IMR-90 (cell line): ENCODE measurements around the gene CIITA. TPM values are rescaled to one million over a fixed set of nuclear protein-coding genes. Genes with fewer than 3 reads are reported as not detected.

Source experiments
- ATAC-seq: fragments of 200-7000 bp; cut with Tn5 transposase; 2 replicates; pipeline ENCODE4 v1.9.1; 2020; ENCODE audit warnings: low read depth, mild to moderate bottlenecking, moderate library complexity
- BruUV-seq: library from RNA; stranded (reverse); fragments of 400-500 nt; replicated peaks from 2 replicates; lab custom pipeline; 2021; lab: Mats Ljungman, UMichigan
- CTCF ChIA-PET: fragments of 300-600 bp; formaldehyde crosslinking; extraction: SDS; loops from one replicate; lab custom pipeline; 2021; ENCODE audit warnings: antibody characterized with exemption; lab: Yijun Ruan, JAX
- POLR2A ChIA-PET: fragments of 300-600 bp; sonication (Branson Sonifier 250); formaldehyde crosslinking; loops from one replicate; lab custom pipeline; 2022; ENCODE audit warnings: antibody characterized with exemption; ENCODE audit not compliant: unreplicated experiment; lab: Charles Lee
- DNase-seq: peaks from one replicate; pipeline ENCODE4 v3.0.0; 2013
- H2AFZ ChIP-seq: replicated peaks from 2 replicates; pipeline ENCODE3; 2013; ENCODE audit warnings: low read length, mild to moderate bottlenecking; ENCODE audit not compliant: poor library complexity
- H2AK5ac ChIP-seq: 2 replicates; pipeline ENCODE4 v1.6.1; 2013; ENCODE audit warnings: low read depth, low read length, inconsistent platforms
- H2AK9ac ChIP-seq: replicated peaks from 2 replicates; pipeline ENCODE3; 2013; ENCODE audit warnings: mild to moderate bottlenecking, low read depth, low read length, moderate library complexity; ENCODE audit not compliant: poor library complexity
- H2BK120ac ChIP-seq: 2 replicates; pipeline ENCODE4 v1.6.1; 2013; ENCODE audit warnings: low read depth, low read length, inconsistent platforms
- H2BK15ac ChIP-seq: 3 replicates; pipeline ENCODE4 v1.6.1; 2013; ENCODE audit warnings: low read depth, low read length, inconsistent platforms
- H2BK20ac ChIP-seq: 2 replicates; pipeline ENCODE4 v1.6.1; 2013; ENCODE audit warnings: low read depth, mild to moderate bottlenecking, inconsistent platforms, low read length, moderate library complexity
- H2BK5ac ChIP-seq: 2 replicates; pipeline ENCODE4 v1.6.1; 2013; ENCODE audit warnings: mild to moderate bottlenecking, low read depth, low read length, inconsistent platforms; ENCODE audit not compliant: poor library complexity, severe bottlenecking
- H3K14ac ChIP-seq: replicated peaks from 2 replicates; pipeline ENCODE4 v1.6.1; 2013; ENCODE audit warnings: low read depth, low read length, inconsistent platforms
- H3K18ac ChIP-seq: 2 replicates; pipeline ENCODE4 v1.6.1; 2013; ENCODE audit warnings: low read depth, low read length, control low read depth
- H3K23ac ChIP-seq: 2 replicates; pipeline ENCODE4 v1.6.1; 2013; ENCODE audit warnings: low read depth, low read length, inconsistent platforms
- H3K27ac ChIP-seq: 2 replicates; pipeline ENCODE4 v1.5.1; 2013; ENCODE audit warnings: mild to moderate bottlenecking, control low read depth, low read length; ENCODE audit not compliant: insufficient read depth
- H3K27me3 ChIP-seq: 2 replicates; pipeline ENCODE4 v1.6.1; 2013; ENCODE audit warnings: low read length; ENCODE audit not compliant: control insufficient read depth, insufficient read depth
- H3K36me3 ChIP-seq: 2 replicates; pipeline ENCODE4 v1.6.1; 2013; ENCODE audit warnings: low read length, mixed read lengths; ENCODE audit not compliant: control insufficient read depth, insufficient read depth
- H3K4ac ChIP-seq: 2 replicates; pipeline ENCODE4 v1.6.1; 2013; ENCODE audit warnings: low read depth, low read length, inconsistent platforms
- H3K4me1 ChIP-seq: 2 replicates; pipeline ENCODE4 v1.6.1; 2013; ENCODE audit warnings: low read length, mixed read lengths; ENCODE audit not compliant: control insufficient read depth, insufficient read depth
- H3K4me2 ChIP-seq: 2 replicates; pipeline ENCODE4 v1.6.1; 2013; ENCODE audit warnings: low read depth, mild to moderate bottlenecking, control low read depth, low read length, moderate library complexity
- H3K4me3 ChIP-seq: 2 replicates; pipeline ENCODE4 v1.5.1; 2013; ENCODE audit warnings: low read depth, mild to moderate bottlenecking, control low read depth, low read length, moderate library complexity; ENCODE audit not compliant: insufficient read depth
- H3K56ac ChIP-seq: 2 replicates; pipeline ENCODE4 v1.6.1; 2013; ENCODE audit warnings: low read length, inconsistent platforms; ENCODE audit not compliant: insufficient read depth; ENCODE audit errors: extremely low read depth
- H3K79me1 ChIP-seq, 2 experiments: 2 replicates each; pipeline ENCODE4 v1.6.1; 2013; ENCODE audit warnings: low read length in 2 of 2, inconsistent platforms in 1 of 2, low read depth in 1 of 2
- H3K9ac ChIP-seq: 2 replicates; pipeline ENCODE4 v1.6.1; 2013; ENCODE audit warnings: low read depth, low read length, control low read depth
- H3K9me1 ChIP-seq: 2 replicates; pipeline ENCODE4 v1.6.1; 2013; ENCODE audit warnings: low read length, inconsistent platforms; ENCODE audit not compliant: insufficient read depth
- H3K9me3 ChIP-seq: 2 replicates; pipeline ENCODE4 v1.6.1; 2013; ENCODE audit warnings: low read length; ENCODE audit not compliant: control insufficient read depth, insufficient read depth
- H4K20me1 ChIP-seq: 2 replicates; pipeline ENCODE4 v1.6.1; 2013; ENCODE audit warnings: low read length, inconsistent platforms; ENCODE audit not compliant: insufficient read depth
- H4K5ac ChIP-seq: 2 replicates; pipeline ENCODE4 v1.6.1; 2013; ENCODE audit warnings: mild to moderate bottlenecking, low read depth, low read length, control low read depth
- H4K8ac ChIP-seq, 2 experiments: 2 replicates each; pipeline ENCODE4 v1.6.1; 2013; ENCODE audit warnings: low read depth in 2 of 2, low read length in 2 of 2, control low read depth in 1 of 2, inconsistent platforms in 1 of 2
- H4K91ac ChIP-seq: 2 replicates; pipeline ENCODE4 v1.6.1; 2013; ENCODE audit warnings: low read depth, low read length, inconsistent platforms; ENCODE audit not compliant: insufficient read depth
- CEBPB ChIP-seq: IDR thresholded peaks from 2 replicates; pipeline ENCODE4 v1.6.1; 2012; ENCODE audit warnings: low read depth, low read length, improper control_type of control experiment
- CHD1 ChIP-seq: IDR thresholded peaks from 2 replicates; pipeline ENCODE4 v1.6.1; 2012; ENCODE audit warnings: low read depth, low read length, improper control_type of control experiment
- ELK1 ChIP-seq: fragments of 150-350 bp; IDR thresholded peaks from 2 replicates; pipeline ENCODE4 v1.6.1; 2016; ENCODE audit warnings: low read depth, mild to moderate bottlenecking, low read length, moderate library complexity, borderline replicate concordance
- FOS ChIP-seq: fragments of 150-350 bp; IDR thresholded peaks from 2 replicates; pipeline ENCODE4 v1.6.1; 2016; ENCODE audit warnings: low read depth, low read length
- MXI1 ChIP-seq: IDR thresholded peaks from 2 replicates; pipeline ENCODE4 v1.6.1; 2012; ENCODE audit warnings: low read depth, mild to moderate bottlenecking, low read length, moderate library complexity, borderline replicate concordance
- POLR2A ChIP-seq: IDR thresholded peaks from 2 replicates; pipeline ENCODE4 v1.6.1; 2012; ENCODE audit warnings: mild to moderate bottlenecking, low read depth, low read length
- RAD21 ChIP-seq: IDR thresholded peaks from 2 replicates; pipeline ENCODE4 v1.6.1; 2012; ENCODE audit warnings: low read length, improper control_type of control experiment
- RCOR1 ChIP-seq: IDR thresholded peaks from 2 replicates; pipeline ENCODE4 v1.6.1; 2012; ENCODE audit warnings: mild to moderate bottlenecking, low read length, improper control_type of control experiment; ENCODE audit not compliant: insufficient replicate concordance
- RFX5 ChIP-seq: IDR thresholded peaks from 2 replicates; pipeline ENCODE4 v1.8.0; 2012; ENCODE audit warnings: low read depth, mild to moderate bottlenecking, low read length, moderate library complexity
- SMC3 ChIP-seq: fragments of 150-350 bp; IDR thresholded peaks from 2 replicates; pipeline ENCODE4 v1.6.1; 2016; ENCODE audit warnings: low read depth, mild to moderate bottlenecking, antibody characterized with exemption, low read length, moderate library complexity
- WGBS, 2 experiments: methylation state at CpG; one replicate each; pipeline versions ENCODE4 v1.1.5 to v1.1.7; 2013; ENCODE audit warnings: missing lambda C conversion rate in 2 of 2; ENCODE audit not compliant: insufficient read length in 1 of 2; ENCODE audit errors: extremely low coverage in 2 of 2; 5-methylcytosine and 5-hydroxymethylcytosine counted together
- dilution Hi-C: fragments of 300-500 bp; cut with HindIII; formaldehyde crosslinking; loops from one replicate; pipeline ENCODE4 v1.14.3; 2018; ENCODE audit warnings: low sequenced_read_pairs; ENCODE audit not compliant: unreplicated experiment
- in situ Hi-C: fragments of 300-500 bp; cut with MboI; formaldehyde crosslinking; loops from 3 replicates; pipeline ENCODE4 v1.14.3; 2019; ENCODE audit warnings: low sequenced_read_pairs, inconsistent platforms, mixed read lengths
- intact Hi-C: fragments of 100-400 bp; cut with micrococcal nuclease; formaldehyde crosslinking; loops from 2 replicates; pipeline ENCODE4 v1.10.0; 2022
- polyA plus RNA-seq, 3 experiments: library from polyadenylated mRNA; depleted of rRNA; stranded (reverse); fragments of >200 nt; gene quantifications; 2 replicates each; pipeline ENCODE4 v1.2.3, GENCODE V29; 2012; ENCODE audit warnings: low replicate concordance in 1 of 3
- total RNA-seq: library from RNA; depleted of rRNA; stranded (reverse); fragments of >200 nt; gene quantifications from 2 replicates; pipeline ENCODE4 v1.2.3, GENCODE V29; 2012

The CIITA gene
- total and polyA plus RNA-seq, 2 of the 4 experiments (the other 2 are of a cell fraction), result 0.10 TPM; not detected in 1

- ATAC-seq (no peak), DNase-seq (no peak)
- POLR2A ChIA-PET, result no interaction called here
- H2BK120ac ChIP-seq, result no peak overlapping the region
- no peak overlapping the region for H3K4ac ChIP-seq
- no peak overlapping the region for H2AK5ac ChIP-seq
- dilution Hi-C loops, result no loop called here
- H3K4me3 ChIP-seq, result no peak overlapping the region
- no peaks in the 10 kb centered on the region for H3K79me1 ChIP-seq
- no peak overlapping the region for H3K27ac ChIP-seq
- no peak overlapping the region for H4K91ac ChIP-seq
- H3K9me3 ChIP-seq, result peaks cover 6% of the 10 kb centered on the region
- no peak overlapping the region for H3K56ac ChIP-seq
- H4K20me1 ChIP-seq, result no peaks in the 10 kb centered on the region
- H2BK5ac ChIP-seq, result no peak overlapping the region
- WGBS, 2 experiments, result 43% methylated on average over 30 of the region's 46 CpGs; no CpG with 5 or more reads in 1 of the 2 experiments
- H3K9me1 ChIP-seq, result no peaks in the 10 kb centered on the region
- H3K14ac ChIP-seq, result no peak overlapping the region
- in situ Hi-C loops, result loop anchor here (25.0 kb wide), 1 partner anchor 645 kb away; no protein-coding TSS in a partner anchor
- no peak overlapping the region for H4K8ac ChIP-seq
- H3K23ac ChIP-seq, result no peak overlapping the region
- H2AK9ac ChIP-seq, result no peak overlapping the region
- no peak overlapping the region for H3K18ac ChIP-seq
- no peak overlapping the region for H2AFZ ChIP-seq
- no peak overlapping the region for H3K4me2 ChIP-seq
- CTCF ChIA-PET, result no interaction called here
- H2BK20ac ChIP-seq, result no peak overlapping the region
- no TSS peak for BruUV-seq
- no peaks in the 10 kb centered on the region for H3K4me1 ChIP-seq
- no peak overlapping the region for H3K9ac ChIP-seq
- peaks cover 18% of the 10 kb centered on the region for H3K27me3 ChIP-seq
- no peak overlapping the region for H4K5ac ChIP-seq
- H2BK15ac ChIP-seq, result no peak overlapping the region
- intact Hi-C loops, result no loop called here
- TF ChIP-seq SMC3 (no peak), RFX5 (no peak), RCOR1 (no peak), POLR2A (no peak), FOS (no peak), MXI1 (no peak), ELK1 (no peak), CHD1 (no peak), RAD21 (no peak), CEBPB (no peak)
- H3K36me3 ChIP-seq, result no peaks in the 10 kb centered on the region
These were observed 30.1 kb downstream of the CIITA start for GRCh38 chr16:10906914-10907756.
